HG02642 (cell line): ENCODE results near the gene PLA2G4A.
"Not testable (repeated sequence)": the region's sequence is repeated elsewhere in the genome, so short reads cannot be mapped to it uniquely, and the experiment has no call there.

ENCODE experiments used
- ATAC-seq: cut with Tn5 transposase; IDR thresholded peaks from one replicate; pipeline ENCODE4 v1.9.1; 2021; ENCODE audit warnings: mild to moderate bottlenecking; ENCODE audit not compliant: unreplicated experiment, poor library complexity

PLA2G4A gene

GRCh38 chr1:186903374-186904136, 74.8 kb downstream of the PLA2G4A start:
- no peak for ATAC-seq

GRCh38 chr1:186904361-186904760, 75.6 kb downstream of the PLA2G4A start:
- ATAC-seq, result no peak

- ATAC-seq, result no peak
Observed at GRCh38 chr1:186905561-186905960, 76.8 kb downstream of the PLA2G4A start.

GRCh38 chr1:186915555-186915954, 86.8 kb downstream of the PLA2G4A start:
- no peak for ATAC-seq

- not testable (repeated sequence) for ATAC-seq
Observed at GRCh38 chr1:186917106-186917786, 88.5 kb downstream of the PLA2G4A start.

GRCh38 chr1:186921386-186921785, 92.6 kb downstream of the PLA2G4A start:
- ATAC-seq, result not testable (repeated sequence)

GRCh38 chr1:186922814-186923213, 94.1 kb downstream of the PLA2G4A start:
- ATAC-seq, result not testable (repeated sequence)

GRCh38 chr1:186923486-186923885, 94.7 kb downstream of the PLA2G4A start:
- no peak for ATAC-seq

- no peak for ATAC-seq
Observed at GRCh38 chr1:186925881-186926669, 97.3 kb downstream of the PLA2G4A start.

- no peak for ATAC-seq
Observed at GRCh38 chr1:186927884-186928283, 99.1 kb downstream of the PLA2G4A start.

GRCh38 chr1:186930238-186930637, 101.5 kb downstream of the PLA2G4A start:
- ATAC-seq, result no peak

- ATAC-seq, result no peak
Observed at GRCh38 chr1:186937016-186937670, 108.4 kb downstream of the PLA2G4A start.

GRCh38 chr1:186943891-186944686, 115.3 kb downstream of the PLA2G4A start:
- ATAC-seq, result no peak

GRCh38 chr1:186945146-186945545, 116.4 kb downstream of the PLA2G4A start:
- no peak for ATAC-seq

- ATAC-seq, result no peak
Observed at GRCh38 chr1:186948535-186948934, 119.8 kb downstream of the PLA2G4A start.

- no peak for ATAC-seq
Observed at GRCh38 chr1:186949173-186949572, 120.4 kb downstream of the PLA2G4A start.

- no peak for ATAC-seq
Observed at GRCh38 chr1:186950547-186950946, 121.8 kb downstream of the PLA2G4A start.

- no peak for ATAC-seq
Observed at GRCh38 chr1:186953876-186954275, 125.1 kb downstream of the PLA2G4A start.

- ATAC-seq, result no peak
Observed at GRCh38 chr1:186957314-186957713, 128.6 kb downstream of the PLA2G4A start.

- ATAC-seq, result no peak
Observed at GRCh38 chr1:186958520-186958919, 129.8 kb downstream of the PLA2G4A start.
